GM12878 (cell line): ENCODE data around the gene SVBP.

ENCODE experiments used
- CREB1 ChIP-seq: IDR thresholded peaks from 2 replicates; pipeline ENCODE4 v1.6.1; 2012; ENCODE audit warnings: low read depth, mild to moderate bottlenecking, inconsistent platforms
- CTCF ChIP-seq, 3 experiments: IDR thresholded peaks in 2 of 3; conservative IDR thresholded peaks in 1 of 3; 2 replicates each; pipeline ENCODE4 v1.5.1; 2011; ENCODE audit warnings: low read depth in 3 of 3, low read length in 3 of 3, mild to moderate bottlenecking in 3 of 3, control low read depth in 2 of 3, moderate library complexity in 2 of 3, inconsistent platforms in 1 of 3, mixed read lengths in 1 of 3; ENCODE audit not compliant: control insufficient read depth in 2 of 3, insufficient read depth in 1 of 3; ENCODE audit errors: extremely low read depth in 1 of 3
- EP300 ChIP-seq, 2 experiments: fragments of 150-350 bp in 1 of 2; IDR thresholded peaks; 2 replicates each; pipeline ENCODE4 v1.6.1; 2011 to 2012; ENCODE audit warnings: low read depth in 2 of 2, low read length in 2 of 2, borderline replicate concordance in 1 of 2, improper control_type of control experiment in 1 of 2, inconsistent platforms in 1 of 2; ENCODE audit not compliant: control insufficient read depth in 1 of 2
- EZH2 ChIP-seq: IDR thresholded peaks from 2 replicates; pipeline ENCODE4 v1.6.1; 2012; ENCODE audit warnings: low read depth, mild to moderate bottlenecking, control low read depth, inconsistent platforms, low read length, borderline replicate concordance; ENCODE audit not compliant: control insufficient read depth
- GABPA ChIP-seq: IDR thresholded peaks from 2 replicates; pipeline ENCODE4 v1.6.1; 2014; ENCODE audit warnings: antibody characterized with exemption, low read depth, mild to moderate bottlenecking, inconsistent platforms
- IRF3 ChIP-seq: fragments of 450-650 bp; IDR thresholded peaks from 2 replicates; pipeline ENCODE4 v1.6.1; 2014; ENCODE audit warnings: mild to moderate bottlenecking
- JUND ChIP-seq: IDR thresholded peaks from 2 replicates; pipeline ENCODE4 v1.6.1; 2012; ENCODE audit warnings: low read depth, mild to moderate bottlenecking, low read length, improper control_type of control experiment, moderate library complexity
- NR2C2 ChIP-seq: IDR thresholded peaks from 2 replicates; pipeline ENCODE4 v1.6.1; 2011; ENCODE audit warnings: borderline replicate concordance, low read depth; ENCODE audit not compliant: control insufficient read depth, insufficient read length
- USF2 ChIP-seq: IDR thresholded peaks from 2 replicates; pipeline ENCODE4 v1.6.1; 2011; ENCODE audit warnings: low read depth, low read length, improper control_type of control experiment, borderline replicate concordance
- YY1 ChIP-seq: IDR thresholded peaks from 2 replicates; pipeline ENCODE4 v1.6.1; 2011; ENCODE audit warnings: low read depth, mild to moderate bottlenecking, low read length

DNA sequence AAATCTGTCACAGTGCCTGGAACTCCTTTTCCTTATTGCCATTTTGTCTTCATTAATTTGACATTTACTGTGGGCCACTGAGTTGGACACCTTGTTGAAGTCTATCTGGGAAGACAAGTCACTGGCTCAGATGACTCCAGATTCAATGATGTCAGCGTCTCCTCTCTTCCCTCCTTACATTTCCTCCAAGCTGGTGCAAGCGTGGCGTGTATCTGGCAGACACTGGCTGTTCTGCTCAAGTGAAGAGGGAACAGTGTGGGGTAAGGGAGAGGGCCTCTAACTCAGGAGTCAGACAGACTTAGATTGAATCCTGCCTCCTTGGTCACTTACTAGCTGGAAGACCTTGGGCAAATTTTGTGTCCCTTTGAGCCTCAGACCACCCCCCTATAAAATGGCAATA lies 20.5 kb upstream of the SVBP start:
- TF ChIP-seq JUND: no peak
- TF ChIP-seq EP300 (IDR thresholded peaks at IDR 0.05; ENCODE audit: borderline replicate concordance in 1 of 2, control insufficient read depth in 1 of 2, low read depth in 2 of 2, low read length in 2 of 2): no peak
- TF ChIP-seq CREB1: no peak
- no peak for TF ChIP-seq YY1
- no peak for TF ChIP-seq EZH2
- TF ChIP-seq CTCF (IDR thresholded peaks at IDR 0.05 in 2 of 3, conservative IDR thresholded peaks at IDR 0.05 in 1 of 3; ENCODE audit: control insufficient read depth in 2 of 3, extremely low read depth in 1 of 3, insufficient read depth in 1 of 3, low read depth in 3 of 3, low read length in 3 of 3): no peak
- no peak for TF ChIP-seq NR2C2
- no peak for TF ChIP-seq USF2
- no peak for TF ChIP-seq IRF3
- no peak for TF ChIP-seq GABPA
